A172 (cell line): ENCODE measurements around the gene PTPRF. TPM values are rescaled to one million over a fixed set of nuclear protein-coding genes. Genes with fewer than 3 reads are reported as not detected.

Experiments used
- DNase-seq: peaks from one replicate; pipeline ENCODE4 v3.0.0-alpha.2; 2015; ENCODE audit warnings: low spot score
- total RNA-seq: library from RNA; depleted of rRNA; stranded (reverse); fragments of >200 nt; shearing (Covaris generic); gene quantifications from 2 replicates; pipeline ENCODE4 v1.2.3, GENCODE V29; 2014

PTPRF gene
- total RNA-seq, 1 experiment from 2014 or later, result 25.2 TPM

- no peak for DNase-seq
Measured at GRCh38 chr1:43552059-43552742, 21.5 kb downstream of the PTPRF start.

- DNase-seq, result peak; percentile 52
Measured at GRCh38 chr1:43552813-43553212, 22.1 kb downstream of the PTPRF start.

DNA sequence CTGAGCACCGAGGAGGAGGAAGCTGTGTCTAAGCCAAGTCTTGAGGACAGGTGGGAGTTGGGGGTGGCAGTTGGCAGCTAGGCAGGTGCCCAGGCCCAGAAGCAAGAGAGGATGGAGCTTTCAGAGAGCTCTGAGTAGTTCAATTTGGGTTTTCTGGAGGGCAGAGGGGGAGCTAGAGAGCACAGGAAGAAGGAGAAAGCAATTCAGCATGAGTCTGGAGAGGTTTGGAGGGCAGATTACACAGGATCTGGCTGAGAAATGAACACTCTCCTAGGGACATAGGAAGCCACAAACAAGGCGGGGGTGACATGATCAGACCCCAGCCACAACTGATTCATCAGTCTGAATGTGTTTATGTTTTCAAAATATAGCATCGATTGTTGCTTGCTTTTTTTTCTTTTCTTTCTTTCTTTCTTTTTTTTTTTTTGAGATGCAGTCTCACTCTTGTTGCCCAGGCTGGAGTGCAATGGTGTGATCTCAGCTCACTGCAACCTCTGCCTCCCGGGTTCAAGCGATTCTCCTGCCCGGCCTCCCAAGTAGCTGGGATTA lies 23.8 kb downstream of the PTPRF start:
- peak; percentile 34 for DNase-seq

- DNase-seq, result no peak
Measured at GRCh38 chr1:43556782-43557181, 26.1 kb downstream of the PTPRF start.

DNA sequence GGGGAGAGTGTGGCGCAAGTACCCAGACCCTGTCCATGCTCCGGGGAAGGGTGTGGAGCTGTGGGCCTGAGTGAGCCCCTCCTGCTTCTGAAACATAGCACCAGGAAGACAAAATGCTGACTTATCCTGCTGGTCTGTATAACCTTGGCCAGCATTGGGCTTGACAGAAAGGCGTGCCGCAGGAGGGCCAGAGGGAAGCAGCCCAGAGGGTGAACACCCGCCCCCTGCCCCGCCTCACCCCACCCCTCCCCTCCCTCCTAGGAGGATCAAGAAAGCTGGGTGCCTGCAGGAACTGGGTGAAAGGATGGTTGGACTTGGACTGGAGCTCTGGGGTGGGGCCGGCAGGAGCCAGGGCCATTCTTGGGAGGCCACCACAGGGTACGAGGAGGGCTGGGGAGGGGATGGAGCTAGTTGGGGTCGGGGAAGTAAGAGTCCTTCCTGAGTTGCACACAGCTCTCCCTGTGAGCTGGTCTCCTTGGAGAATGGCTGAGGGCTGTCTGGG lies 27.1 kb downstream of the PTPRF start:
- peak; percentile 42 for DNase-seq

- DNase-seq, result no peak
Measured at GRCh38 chr1:43558346-43558841, 27.7 kb downstream of the PTPRF start.

DNA sequence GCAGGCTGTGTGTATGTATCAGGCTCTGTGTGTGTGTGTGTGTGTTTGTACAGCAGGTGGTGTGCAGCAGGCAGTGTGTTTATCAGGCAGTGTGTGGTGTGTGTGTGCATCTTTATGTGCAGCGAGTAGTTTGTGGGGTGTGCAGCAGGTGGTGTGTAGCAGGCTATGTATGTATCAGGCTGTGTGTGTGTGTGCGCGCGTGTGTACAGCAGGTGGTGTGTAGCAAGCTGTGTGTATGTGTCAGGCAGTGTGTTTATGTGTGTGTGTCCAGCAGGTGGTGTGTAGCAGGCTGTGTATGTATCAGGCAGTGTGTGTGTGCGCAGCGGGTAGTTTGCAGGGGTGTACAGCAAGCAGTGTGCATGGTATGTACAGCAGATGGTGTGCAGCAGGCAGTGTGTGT lies 29.0 kb downstream of the PTPRF start:
- no peak for DNase-seq

DNA sequence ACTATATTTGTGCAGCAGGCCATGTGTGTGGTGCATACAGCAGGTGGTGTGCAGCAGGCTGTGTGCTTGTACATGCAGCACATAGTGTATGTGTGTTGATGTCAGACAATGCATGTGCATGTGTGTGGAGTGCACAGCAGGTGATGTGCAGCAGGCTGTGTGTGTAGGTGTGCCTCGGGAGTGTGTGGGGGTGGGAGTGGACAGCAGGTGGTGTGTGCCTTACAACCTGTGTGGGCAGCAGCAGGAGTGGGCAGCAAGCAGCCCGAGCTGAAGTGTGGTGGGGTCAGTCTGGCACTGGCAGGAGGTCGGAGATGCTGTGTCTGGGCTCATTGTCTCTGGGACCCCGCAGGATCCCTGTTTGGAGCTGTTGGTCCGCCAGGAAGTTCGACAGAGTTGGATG lies 29.6 kb downstream of the PTPRF start:
- DNase-seq, result no peak

DNA sequence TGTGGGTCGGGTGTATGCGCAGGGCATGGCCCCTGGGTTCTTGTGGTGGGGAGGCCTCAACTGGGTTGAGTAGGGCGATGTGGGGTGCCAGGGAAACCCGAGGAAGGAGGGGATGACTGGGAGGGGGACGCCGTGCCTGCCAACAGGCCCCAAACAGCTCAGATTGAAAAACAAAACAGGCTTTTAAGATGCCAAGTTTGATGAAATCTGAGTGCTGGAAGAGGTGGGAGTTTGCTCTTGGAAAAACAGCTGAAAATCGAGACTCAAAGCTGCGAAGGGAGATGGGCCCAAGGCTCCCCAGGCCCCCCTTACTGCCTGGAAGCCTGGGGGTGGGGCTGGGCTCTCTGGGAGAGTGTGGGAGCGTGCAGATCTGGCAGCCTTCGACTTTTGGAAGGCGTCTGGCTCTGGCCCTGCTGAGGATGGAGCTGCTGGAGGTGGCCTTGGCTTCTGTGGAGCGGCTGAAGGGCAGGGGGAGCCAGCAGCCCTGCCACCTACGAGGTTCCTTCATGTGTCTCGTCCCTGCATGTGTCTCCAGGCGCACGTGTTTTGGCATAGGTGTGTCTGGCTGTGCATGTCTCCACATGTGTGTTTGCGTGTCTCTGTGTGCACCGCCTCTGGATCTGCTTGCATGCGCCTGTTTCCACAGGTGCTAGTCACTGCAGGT lies 33.3 kb downstream of the PTPRF start:
- DNase-seq, result no peak

DNA sequence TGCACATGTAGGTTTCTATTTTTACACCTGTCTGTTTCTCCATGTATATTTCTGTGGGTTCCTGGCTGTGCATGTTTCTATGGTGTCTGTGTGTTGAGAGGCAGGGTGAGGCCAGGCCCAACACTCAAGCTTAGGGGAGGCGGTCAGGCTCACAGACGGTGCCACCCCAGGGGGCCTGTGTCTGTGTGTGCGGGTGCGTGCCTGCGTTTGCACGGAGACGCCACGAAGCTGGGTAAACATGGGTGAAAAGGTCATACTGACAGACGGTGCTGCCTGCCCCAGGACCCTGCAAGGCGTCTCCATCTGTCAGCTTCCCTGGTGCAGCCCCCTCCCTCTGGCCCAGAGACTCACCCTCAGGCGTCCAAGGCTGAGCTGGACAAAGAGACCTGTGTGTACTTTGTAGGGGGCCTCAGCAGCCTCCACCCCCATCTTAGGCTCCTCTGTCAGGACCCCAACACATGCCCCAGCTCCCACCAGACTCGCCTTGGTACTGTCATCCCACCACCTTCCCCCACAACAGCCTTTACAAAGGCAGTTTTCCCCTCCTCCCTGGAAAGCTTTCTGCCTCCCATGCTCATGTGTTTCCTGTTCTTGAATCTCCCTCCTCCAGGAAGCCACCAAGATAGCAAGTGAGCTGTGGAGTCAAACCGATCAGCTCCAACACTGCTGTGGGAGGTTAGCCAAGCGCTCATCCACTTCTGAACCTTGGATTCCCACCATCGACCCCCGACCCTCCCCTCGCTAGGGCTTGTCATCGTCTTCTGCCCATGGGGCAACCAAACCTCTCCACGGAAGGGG lies 34.1 kb downstream of the PTPRF start:
- no peak for DNase-seq

DNA sequence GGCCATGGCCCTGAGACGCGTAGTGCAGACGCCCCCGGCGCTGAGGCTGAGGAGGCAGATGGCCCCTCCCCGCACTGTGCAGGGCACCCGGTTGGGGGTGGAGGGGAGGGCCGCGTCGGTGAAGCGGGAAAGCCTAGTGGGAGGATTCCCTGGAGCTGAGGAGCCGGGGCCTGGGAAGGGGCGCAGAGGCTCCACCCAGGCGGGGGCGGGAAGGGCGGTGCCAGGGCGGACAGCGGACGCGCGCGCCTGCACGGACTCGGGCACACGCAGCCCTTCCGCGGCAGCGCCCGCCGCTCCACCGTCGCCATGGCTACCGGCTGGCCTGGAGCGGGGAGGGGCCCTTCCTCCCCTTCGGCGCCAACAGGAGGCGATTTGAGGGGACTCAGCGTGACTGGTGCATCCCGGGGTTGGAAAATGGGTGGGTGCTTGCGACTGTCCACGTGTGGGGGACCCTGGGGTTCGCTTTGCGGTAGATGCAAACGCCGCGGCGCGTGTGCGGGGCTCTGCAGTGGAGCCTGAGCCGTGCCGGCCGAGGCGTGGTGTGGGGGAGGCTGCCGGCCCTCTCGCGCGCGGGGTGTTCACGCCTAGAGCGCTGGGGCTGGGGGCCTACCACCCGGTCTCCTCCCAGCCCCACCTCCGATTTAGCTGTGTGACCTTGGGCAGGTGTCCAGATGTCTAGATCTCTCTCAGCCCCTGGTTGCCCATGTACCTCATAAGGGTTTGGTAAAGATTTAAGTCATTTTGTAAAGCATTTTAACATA lies 35.1 kb downstream of the PTPRF start:
- no peak for DNase-seq

GRCh38 chr1:43566382-43567044 lies 35.8 kb downstream of the PTPRF start:
- DNase-seq, result no peak

DNA sequence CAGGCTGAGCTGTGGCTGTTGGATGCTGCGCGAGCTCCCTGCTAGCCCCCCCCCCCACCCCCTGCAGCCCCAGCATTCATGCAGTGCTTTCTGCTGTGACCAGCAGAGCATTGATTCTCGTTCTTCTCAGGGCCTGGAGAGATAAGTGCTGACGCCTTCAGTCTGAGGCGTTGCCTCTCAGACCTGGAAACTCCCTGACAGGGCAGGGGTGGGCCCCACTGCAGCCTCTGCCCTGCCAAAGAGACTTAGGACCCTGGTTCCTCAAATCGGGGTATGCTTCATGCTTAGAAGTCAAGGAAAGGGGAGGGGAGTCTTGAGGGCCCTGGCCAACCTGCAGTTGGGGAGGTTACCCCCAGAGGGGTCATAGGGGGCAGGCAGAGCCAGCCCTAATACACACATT lies 38.5 kb downstream of the PTPRF start:
- no peak for DNase-seq

GRCh38 chr1:43570277-43570676 lies 39.6 kb downstream of the PTPRF start:
- no peak for DNase-seq

- no peak for DNase-seq
Measured at GRCh38 chr1:43570715-43571114, 40.0 kb downstream of the PTPRF start.

DNA sequence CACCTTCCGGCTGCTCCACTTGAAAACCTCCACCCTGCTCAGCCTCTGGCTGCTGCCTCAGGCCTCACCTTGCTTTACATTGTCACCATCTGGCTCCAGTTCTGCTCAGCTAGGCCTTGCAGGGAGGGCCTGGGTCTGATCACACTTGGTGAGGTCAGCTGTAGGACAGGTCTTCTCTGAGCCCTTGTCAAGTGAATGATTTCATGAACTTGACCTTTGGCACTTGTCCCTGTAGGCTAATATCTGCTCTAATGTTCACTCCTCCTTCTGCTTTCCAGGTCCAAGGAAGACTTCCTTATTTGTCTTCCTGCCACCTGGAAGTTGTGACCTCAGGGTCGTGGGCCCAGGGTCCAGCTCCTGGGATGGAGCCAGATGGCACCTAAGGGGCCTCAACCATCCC lies 41.4 kb downstream of the PTPRF start:
- no peak for DNase-seq

- no peak for DNase-seq
Measured at GRCh38 chr1:43572538-43572937, 41.9 kb downstream of the PTPRF start.

DNA sequence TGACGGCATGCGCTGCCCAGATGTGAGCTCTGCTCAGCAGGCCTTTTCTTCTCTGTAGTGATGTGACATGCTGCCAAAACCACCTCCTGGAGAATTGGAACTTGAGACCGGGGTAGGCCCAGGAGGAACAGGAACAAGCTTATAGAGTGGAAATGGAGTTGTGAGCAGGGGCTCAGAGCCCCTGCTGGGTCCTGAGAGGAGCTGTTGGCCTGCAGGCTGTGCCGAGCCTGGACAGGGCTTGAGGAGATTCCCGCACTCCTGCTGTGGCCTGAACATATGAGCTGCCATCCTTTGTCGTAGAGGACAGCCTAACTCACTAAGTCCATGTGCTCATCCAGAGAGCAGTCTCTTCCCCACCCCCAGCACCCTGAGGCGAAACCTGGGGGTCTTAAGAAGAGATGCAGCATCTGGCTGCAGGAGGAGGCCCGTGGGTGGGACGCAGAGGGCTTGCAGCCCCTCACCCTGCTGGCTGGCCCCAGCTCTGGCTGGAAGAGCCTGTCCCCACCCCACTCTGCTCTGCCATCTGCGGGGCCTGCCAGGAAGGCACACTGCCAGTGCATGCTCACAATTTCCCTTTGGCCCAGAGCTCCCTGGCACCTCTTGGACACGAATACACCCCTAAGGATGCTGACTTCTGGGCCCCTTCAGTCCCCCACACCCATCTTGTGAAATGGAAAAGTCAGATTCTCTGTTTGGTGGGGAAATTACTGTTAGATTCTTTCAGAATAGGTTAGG lies 42.5 kb downstream of the PTPRF start:
- DNase-seq, result no peak

DNA sequence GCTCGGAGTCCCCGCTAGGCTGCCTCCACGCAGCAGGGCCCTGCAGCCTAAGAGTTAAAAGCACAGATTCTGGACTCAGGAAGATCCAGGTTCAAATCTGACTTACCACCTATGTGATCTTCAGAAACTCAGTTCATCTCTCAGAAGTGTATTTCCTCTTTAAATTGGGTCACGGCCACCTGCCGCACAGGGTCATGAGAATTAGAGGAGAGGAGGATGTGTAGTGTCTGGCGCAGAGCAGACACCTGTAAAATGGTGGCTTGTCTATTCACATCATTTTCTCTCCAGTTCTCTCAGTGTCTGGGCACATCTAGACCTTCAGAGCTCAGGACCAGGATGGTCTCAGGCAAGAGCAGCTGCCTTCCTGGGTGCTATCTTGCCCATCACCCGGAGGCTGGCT lies 45.8 kb downstream of the PTPRF start:
- no peak for DNase-seq
